Measurements from ENCODE around the gene TESMIN.

TESMIN gene, protein sequence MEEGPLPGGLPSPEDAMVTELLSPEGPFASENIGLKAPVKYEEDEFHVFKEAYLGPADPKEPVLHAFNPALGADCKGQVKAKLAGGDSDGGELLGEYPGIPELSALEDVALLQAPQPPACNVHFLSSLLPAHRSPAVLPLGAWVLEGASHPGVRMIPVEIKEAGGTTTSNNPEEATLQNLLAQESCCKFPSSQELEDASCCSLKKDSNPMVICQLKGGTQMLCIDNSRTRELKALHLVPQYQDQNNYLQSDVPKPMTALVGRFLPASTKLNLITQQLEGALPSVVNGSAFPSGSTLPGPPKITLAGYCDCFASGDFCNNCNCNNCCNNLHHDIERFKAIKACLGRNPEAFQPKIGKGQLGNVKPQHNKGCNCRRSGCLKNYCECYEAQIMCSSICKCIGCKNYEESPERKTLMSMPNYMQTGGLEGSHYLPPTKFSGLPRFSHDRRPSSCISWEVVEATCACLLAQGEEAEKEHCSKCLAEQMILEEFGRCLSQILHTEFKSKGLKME

DNA sequence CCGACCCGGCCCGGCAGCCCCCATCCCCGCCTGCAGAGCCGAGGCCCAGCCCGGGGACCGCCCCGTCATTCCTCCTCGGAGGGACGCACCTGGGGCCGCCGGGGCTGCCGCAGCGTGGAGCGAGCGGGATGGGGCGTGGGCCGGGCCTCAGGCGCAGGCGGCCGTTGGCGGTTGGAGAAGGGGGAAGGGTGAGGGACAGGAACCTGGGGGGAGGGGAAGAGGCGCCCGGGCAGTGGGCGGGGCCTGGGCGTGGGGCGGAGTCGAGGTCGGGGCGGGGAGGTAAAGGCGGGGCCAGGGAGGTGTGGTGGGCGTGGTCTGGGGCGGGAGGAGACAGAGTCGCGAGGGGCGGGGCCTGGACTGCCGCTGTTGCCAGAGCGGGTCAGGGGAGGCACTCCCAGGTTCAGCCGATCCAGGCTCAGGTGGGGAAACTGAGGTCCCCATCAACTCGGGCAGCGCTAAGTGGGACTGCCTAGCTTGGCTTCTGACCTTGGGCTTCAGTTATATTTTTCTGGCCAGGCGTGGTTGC, at the start of gene TESMIN:
Gene TESMIN (minus strand): TSS at position 190 of the 526 bp plus-strand sequence. CDS start 860 bp downstream, outside the sequence.
- DNase-seq (ENCODE audit: low read depth in 4 of 4, low spot score in 1 of 4), result peak; percentile 90 to 99 (median 92)

DNA sequence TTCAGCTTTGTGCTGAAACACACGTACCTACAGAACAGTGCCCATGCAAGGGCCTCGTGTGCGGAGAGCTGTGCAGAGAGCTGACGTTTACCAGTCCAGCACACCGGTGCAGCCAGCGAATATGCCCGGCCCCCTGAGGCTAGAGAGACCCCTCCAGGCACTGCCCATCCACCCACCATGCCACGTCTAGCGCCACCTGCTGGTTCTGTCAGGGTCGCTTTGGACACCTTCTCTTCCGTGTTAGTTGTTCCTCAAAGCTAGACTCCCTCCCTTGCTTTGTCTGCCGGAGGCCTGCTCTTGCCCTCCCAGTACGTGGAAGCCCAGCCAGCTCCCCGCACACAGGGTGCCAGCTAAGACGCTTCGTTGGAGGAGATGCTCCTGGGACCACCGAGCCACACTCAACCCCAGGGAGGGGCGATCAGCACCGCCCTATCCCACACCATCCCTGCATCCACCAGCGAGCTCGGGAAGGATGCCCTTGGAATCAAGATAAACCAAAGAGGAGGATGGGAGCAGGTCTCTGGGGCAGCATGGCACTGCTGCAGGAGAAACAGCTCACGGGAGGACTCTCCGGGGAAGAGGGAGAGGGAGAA, 47.0 kb upstream of the TESMIN start:
- DNase-seq (ENCODE audit: low read depth in 4 of 4, low spot score in 1 of 4), result peak; percentile 12 to 19 (median 17)

DNA sequence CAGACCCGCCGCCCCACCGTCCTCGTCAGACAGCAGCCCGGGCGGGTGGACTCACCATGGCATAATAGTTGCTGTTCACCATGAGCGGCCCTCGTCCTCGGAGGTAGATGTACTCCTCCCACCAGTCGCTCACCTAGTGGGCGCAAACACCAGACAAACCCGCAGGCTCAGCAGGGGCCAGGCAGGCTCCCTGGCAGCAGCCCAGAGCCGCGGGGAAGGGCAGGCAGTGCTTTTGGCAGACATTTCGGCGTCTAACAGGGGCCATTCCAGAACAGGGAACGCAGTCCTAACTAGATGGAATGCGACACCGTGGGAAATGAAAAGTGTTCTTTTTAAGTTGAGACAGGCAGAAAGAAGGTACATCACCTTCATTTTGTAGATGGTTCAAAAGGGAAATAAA, 45.5 kb upstream of the TESMIN start:
- DNase-seq (ENCODE audit: low read depth in 4 of 4, low spot score in 1 of 4), result no peak

DNA sequence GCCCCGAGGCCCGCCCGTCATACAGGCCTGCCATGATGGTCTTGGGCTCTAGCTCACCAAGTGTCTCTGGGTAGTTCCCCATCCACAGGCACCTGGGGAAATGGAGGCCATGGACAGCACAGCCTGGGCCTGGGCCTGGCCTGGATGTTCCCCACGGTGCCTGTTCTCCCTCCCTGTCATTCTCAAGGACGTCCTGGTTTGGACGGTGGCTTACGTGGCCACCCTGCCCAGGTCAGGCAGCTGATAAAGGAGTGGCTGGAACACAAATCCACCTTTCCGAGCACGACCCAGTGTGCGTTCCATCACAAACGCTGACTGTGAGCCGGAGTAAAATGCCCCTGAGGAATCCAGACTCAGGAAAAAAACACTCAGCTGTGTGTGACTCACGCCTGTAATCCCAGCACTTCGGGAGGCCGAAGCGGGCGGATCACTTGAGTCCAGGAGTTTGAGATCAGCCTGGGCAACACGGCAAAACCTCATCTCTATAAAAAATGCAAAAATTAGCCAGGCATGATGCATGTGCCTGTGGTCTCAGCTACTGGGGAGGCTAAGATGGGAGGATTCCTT, 41.2 kb upstream of the TESMIN start:
- no peak for DNase-seq (ENCODE audit: low read depth in 4 of 4, low spot score in 1 of 4)

DNA sequence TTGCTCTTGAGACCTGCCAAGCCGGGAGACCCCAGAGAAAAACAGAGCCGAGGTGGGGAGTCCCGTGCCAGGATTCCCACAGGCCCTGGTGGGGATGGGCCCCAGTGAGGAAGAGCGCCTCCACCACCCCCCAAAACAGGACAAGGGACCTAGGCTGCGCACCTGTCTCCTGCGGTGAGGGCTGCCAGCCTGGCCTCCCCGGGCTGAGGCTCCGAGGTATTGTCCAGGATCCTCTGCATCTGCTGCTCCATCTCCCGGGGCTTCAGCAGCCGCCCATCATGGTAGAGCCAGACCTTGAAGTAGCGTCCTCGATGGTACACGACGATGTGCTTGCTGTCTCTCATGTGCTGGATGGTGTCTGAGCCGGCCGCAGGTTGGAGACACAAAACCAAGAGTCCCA, 33.3 kb upstream of the TESMIN start:
- no peak for DNase-seq (ENCODE audit: low read depth in 4 of 4, low spot score in 1 of 4)

DNA sequence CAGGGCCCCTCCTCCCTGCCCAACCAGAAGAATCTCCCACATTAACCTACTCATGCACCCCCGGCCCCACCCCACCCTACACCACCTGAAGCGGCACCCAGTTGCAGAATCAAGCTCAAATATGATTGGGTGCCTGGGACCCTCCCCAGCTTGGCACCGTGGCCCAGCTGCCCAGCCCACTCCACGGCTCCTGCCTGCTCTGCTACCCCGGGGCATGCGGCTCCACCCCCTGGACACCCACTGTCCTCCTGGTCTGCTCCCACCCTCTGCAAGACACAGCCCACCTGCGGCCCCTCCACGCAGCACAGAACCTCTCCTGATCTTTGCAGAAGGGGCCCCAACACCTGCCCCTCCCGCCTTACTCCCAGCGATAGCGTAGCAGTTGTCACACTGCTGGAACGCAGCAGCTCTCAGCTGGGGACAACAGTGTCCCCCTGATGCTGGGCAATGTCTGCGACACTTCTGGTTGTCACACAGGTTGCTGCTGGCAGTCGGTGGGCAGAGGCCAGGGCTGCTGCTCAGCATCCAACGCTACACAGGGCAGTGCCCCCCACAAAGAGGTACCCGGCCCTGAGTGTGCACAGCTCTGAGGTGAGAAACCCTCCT, 32.0 kb upstream of the TESMIN start:
- DNase-seq (ENCODE audit: low read depth in 4 of 4, low spot score in 1 of 4), result no peak

DNA sequence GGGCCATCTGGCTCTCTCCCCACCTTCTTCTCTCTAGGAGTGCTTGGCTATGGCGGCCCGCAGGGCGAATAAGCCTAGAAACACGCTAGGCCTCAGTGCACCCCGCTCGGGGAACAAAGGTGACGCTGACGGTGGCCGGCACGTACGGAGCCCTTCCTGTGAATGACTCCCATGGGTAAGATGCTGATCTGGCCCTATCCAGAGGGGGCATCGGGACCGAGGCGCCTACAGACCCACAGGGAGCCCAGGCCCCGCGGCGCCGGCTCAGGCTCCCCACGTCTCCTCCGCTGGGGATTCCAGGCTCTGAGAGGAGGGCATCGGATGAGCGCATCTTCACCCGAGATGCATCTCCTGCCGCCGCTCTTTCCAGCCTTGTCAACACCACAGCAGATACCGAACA, 31.4 kb upstream of the TESMIN start:
- no peak for DNase-seq (ENCODE audit: low read depth in 4 of 4, low spot score in 1 of 4)

DNA sequence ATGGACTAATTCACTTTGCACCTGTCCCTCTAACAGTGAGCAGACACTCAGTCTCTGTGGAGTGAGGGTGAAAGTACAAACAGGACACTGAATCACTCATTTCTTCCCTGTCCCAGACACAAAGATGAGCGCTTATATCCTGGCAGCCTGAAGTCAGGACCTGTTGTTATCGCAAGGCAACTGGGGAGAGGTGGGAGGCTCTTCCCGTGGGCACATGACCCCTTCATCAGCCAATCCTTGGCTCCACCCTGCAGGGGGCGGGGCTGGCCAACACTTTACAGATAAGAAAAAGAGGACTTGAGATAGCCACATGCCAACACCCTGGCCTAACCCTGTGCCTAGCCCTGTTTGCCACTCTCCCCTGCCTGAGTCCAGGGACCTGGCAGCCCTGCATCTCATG, 29.5 kb upstream of the TESMIN start:
- no peak for DNase-seq (ENCODE audit: low read depth in 4 of 4, low spot score in 1 of 4)

DNA sequence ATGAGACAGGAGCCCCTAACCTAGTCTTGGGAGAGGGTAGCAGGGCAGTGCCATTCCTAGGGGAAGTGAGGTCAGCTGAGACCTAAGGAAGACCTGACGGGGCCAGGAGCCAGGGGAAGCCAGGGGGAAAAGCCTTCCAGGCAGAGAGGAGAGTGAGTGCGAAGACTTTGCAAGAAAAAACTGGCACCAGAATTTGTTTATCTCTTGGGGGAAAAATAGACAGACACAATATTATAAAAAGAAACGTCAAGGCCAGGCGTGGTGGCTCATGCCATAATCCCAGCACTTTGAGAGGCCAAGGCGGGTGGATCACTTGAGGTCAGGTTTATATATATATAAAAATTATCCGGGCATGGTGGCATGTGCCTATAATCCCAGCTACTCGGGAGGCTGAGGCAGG, 26.9 kb upstream of the TESMIN start:
- no peak for DNase-seq (ENCODE audit: low read depth in 4 of 4, low spot score in 1 of 4)

DNA sequence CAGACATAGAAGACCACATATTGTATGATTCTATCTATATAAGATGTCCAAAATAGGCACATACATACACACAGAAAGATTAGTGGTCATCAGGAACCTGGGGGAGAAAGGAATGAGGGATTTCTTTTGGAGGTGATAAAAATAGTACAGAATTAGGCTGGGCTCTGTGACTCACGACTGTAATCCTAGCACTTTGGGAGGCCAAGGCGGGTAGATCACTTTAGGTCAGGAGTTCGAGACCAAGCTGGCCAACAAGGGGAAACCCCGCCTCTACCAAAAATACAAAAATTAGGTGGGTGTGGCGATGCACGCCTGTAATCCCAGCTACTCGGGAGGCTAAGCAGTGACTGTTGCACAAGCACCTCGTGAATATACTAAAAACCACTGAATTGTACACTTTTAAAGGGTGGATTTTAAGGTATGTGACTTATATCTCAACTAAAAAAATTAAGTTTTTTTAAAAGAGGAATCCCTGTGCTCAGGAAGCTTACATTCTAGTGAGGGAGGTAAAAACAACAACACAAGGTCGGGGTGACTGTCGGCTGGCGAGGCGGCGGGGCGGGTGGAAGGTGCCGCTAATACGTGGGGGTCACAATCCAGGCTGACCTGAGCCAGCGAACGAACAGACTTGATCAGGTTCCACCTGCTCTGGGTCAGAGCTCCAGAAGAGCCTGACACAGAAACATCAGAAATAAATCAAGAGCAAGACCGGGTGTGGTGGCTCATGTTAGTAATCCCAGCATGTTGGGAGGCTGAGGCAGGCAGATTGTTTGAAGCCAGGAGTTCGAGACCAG, 25.3 kb upstream of the TESMIN start:
- DNase-seq (ENCODE audit: low read depth in 4 of 4, low spot score in 1 of 4), result no peak

DNA sequence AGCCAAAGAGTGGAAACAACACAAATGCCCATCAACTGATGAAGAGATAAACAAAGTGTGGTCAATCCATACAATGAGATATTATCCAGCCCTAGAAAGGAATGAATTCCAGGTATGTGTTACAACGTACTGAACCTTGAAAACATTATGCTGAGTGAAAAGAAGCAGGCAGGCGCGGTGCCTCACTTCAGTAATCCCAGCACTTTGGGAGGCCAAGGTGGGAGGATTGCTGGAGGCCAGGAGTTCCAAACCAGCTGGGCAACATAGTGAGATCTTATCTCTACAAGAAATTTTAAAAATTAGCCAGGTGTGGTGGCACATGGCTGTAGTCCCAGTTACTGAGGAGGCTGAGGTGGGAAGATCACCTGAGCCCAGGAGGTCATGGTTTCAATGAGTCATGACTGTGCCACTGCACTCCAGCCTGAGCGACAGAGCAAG, 24.6 kb upstream of the TESMIN start:
- DNase-seq (ENCODE audit: low read depth in 4 of 4, low spot score in 1 of 4), result no peak

DNA sequence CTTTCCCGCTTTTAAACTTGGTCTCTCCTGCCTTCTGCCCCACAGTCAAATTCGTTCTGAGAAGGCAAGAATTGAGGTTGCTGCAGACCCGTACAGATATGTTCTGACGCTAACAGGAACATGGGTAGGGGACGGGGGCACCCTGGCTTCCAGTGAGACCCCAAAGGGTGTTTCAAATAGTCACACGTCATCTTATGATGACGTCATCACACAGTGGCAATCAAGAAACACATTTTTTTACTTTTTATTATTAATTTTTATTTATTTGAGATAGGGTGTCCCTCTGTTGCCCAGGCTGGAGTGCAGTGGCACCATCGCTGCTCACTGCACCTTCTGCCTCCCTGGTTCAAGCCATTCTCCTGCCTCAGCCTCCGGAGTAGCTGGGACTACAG, 22.9 kb upstream of the TESMIN start:
- no peak for DNase-seq (ENCODE audit: low read depth in 4 of 4, low spot score in 1 of 4)

DNA sequence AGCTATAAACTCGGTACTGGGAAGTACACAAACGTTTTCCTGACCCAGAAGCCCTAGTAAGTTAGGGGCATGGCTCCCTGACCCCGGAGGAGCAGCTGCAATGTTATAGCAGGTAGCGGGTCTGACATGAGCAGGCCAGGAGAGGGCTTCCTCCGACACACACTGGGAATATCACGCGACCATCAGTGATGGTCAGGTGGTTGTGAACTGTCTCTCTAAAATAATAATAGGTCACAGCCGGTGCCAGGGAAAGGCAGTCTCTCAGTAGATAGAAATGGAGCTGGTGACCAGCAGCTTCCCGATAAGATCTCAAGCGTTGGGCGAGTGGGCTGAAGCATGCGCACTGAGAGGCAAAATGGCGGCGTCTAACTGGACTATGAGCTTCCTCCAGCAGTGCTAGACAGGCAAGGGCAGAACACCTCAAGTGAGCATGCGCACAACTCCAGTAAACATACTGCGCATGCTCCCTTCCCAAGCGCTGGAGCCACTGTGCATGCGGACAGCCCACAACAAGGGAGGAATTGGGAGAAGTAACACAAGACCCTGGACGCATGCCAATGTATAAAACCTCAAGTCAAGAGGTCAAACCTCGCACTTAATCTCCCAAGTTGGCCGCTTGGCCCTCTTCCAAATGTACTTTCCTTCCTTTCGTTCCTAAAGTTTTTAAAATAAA, 22.3 kb upstream of the TESMIN start:
- no peak for DNase-seq (ENCODE audit: low read depth in 4 of 4, low spot score in 1 of 4)

DNA sequence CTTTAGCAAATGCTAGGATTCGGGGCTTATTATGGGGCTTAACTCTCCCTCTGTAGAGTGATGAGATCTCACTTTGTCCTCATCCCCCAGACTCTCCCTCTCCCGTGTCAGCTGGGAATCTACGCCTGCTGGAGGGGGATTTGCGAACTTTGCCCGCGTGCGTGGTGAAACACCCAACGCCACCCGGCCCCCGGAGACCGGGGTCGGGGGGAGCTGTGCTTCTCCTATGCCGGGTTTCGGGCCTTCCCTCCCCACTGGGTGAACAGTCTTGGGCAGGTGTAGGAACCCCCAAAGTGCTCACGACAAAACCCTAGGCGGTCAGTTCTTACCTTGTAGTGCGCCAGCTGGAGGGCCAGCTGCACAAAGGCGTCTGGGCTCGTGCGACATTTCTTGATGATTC, 21.6 kb upstream of the TESMIN start:
- no peak for DNase-seq (ENCODE audit: low read depth in 4 of 4, low spot score in 1 of 4)

DNA sequence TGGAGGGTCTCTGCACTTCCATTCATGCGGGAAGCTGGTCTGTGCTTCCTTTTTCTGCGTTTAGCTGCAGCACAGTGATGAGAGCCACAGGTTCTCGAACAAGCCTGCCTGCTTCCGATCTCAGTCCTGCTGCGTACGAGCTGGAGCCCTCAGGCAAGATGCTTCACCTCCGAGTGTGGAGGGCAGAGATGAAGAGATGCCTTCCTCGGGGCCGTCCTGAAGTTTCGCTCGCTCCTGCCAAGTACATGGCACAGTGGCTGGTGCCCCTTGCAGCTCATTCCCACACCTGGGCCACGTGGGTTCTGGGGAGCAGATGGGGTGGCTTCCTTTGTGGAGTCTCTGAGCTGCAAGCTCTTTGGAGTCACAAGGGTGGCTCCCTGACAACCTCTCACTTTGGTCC, 19.5 kb upstream of the TESMIN start:
- no peak for DNase-seq (ENCODE audit: low read depth in 4 of 4, low spot score in 1 of 4)

DNA sequence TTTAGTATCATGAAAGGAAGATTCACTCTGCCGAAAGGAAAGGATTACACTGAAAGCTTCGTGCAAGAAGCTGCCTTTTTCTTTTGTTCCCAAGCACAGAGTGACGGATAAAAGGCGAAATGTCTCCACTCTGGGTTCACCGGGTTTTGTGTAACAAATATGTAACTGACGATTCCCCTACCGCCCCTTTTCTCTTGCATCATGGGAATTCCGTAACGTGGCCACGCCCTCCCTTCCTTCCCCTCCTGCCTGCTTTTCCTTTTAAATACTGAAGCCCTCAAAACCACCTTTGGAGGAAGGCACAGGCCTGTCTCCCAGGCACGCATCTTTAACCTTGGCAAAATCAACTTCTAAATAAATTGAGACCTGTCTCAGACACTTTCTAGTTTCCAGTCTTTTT, 16.4 kb upstream of the TESMIN start:
- DNase-seq (ENCODE audit: low read depth in 4 of 4, low spot score in 1 of 4), result no peak

DNA sequence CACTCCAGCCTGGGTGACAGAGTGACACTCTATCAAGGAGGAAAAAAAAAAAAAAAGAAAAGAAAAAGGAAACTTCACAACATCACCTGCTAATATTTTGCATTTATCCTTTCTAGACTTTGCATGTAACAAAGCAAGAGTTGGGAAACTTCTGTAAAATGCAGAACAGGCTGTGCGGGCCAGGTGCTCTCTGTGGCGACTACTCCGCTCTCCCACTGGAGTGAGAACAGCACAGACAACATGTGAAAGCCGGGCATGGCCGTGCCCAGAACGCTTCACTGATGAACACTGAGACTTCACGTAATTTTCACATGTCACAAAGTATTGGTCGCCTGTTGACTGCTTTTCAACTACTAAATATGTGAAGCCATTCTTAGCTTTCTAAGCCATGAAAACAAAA, 15.5 kb upstream of the TESMIN start:
- no peak for DNase-seq (ENCODE audit: low read depth in 4 of 4, low spot score in 1 of 4)

DNA sequence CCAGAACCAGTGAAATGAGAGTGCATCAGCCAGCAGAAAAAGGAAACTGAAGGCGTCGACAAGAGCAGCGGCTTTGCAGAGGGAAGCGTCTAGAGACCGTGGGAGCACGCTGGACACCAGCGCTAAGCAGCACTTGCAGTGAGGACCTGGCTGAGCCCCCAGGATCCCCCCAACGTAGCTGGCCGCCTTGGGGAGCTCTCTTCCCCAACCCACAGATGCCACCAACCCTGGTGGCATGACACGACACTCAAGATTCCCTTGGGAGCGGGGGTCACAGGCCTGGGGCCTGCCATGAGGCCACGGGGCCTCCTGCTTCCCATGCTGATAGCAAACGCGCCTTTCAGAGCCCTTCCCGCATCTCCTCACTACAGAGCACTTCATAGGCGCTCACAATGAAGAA, 13.4 kb upstream of the TESMIN start:
- DNase-seq (ENCODE audit: low read depth in 4 of 4, low spot score in 1 of 4), result no peak

DNA sequence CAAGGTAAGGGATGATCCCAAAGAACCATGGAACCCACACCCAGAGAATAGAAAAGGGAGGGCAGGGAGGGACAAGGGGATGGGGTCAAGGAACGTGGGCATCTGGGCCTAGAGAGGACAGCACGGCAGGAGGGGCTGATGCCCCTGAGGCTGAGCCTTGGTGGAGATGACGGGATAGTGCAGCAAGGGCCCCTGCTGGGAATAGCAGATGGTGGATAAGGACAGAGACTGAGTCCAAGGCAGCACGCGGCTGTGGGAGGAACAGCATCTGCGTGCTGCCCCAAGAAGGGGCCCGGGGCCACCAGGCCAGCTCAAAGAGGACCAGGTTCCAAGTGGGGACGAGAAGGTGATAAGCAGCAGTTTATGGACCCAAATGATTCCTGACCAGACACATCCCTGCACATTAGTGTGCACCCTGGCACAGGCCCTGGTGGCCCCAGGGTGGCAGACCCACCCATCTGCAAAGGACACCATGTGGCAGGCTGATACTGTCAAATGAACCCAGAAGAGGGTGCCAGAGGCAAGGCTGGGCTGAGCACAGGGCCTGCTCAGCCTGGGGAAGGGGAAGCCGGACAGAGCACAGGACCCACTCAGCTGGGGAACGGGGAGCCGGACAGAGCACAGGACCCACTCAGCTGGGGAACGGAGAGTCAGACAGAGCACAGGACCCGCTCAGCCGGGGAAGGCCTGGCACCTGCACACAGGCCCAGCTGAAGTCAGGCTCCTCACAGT, 12.8 kb upstream of the TESMIN start:
- no peak for DNase-seq (ENCODE audit: low read depth in 4 of 4, low spot score in 1 of 4)
